GM12878 (cell line): ENCODE measurements around the gene ROR2. TPM values are rescaled to one million over a fixed set of nuclear protein-coding genes. Genes with fewer than 3 reads are reported as not detected.

Source experiments
- ATAC-seq: fragments of 200-7000 bp; cut with Tn5 transposase; 3 replicates; pipeline ENCODE4 v1.9.1; 2020; ENCODE audit warnings: mild to moderate bottlenecking, moderate library complexity
- BruUV-seq: library from RNA; stranded (reverse); fragments of 400-500 nt; replicated peaks from 2 replicates; lab custom pipeline; 2021; lab: Mats Ljungman, UMichigan
- CTCF ChIA-PET: fragments of 300-600 bp; sonication (Branson Sonifier 250); formaldehyde crosslinking; extraction: SDS; loops from one replicate; lab custom pipeline; 2021; ENCODE audit warnings: inconsistent platforms; lab: Yijun Ruan, JAX
- POLR2A ChIA-PET: fragments of 350-600 bp; formaldehyde crosslinking; extraction: SDS; loops from one replicate; lab custom pipeline; 2021; ENCODE audit warnings: inconsistent platforms; lab: Charles Lee
- RAD21 ChIA-PET: fragments of 300-600 bp; sonication (Branson Sonifier 250); formaldehyde crosslinking; loops from one replicate; lab custom pipeline; 2023; ENCODE audit warnings: antibody characterized with exemption; ENCODE audit not compliant: unreplicated experiment; lab: Charles Lee
- SMC1A ChIA-PET: fragments of 300-600 bp; sonication (Branson Sonifier 250); formaldehyde crosslinking; loops from one replicate; lab custom pipeline; 2023; ENCODE audit not compliant: unreplicated experiment, uncharacterized antibody; lab: Charles Lee
- DNase-seq: peaks from one replicate; pipeline ENCODE4 v3.0.0-alpha.2; 2011; ENCODE audit warnings: low read depth, low spot score
- FAIRE-seq: peaks from 3 replicates; lab custom pipeline; 2011; peaks lifted over from hg19 to GRCh38; lab: Jason Lieb, UNC
- H2AFZ ChIP-seq: 2 replicates; pipeline ENCODE4 v1.6.0; 2011; ENCODE audit warnings: low read depth, low read length, control low read depth; ENCODE audit not compliant: control insufficient read depth
- H3K27ac ChIP-seq: 2 replicates; pipeline ENCODE4 v1.5.1; 2011; ENCODE audit warnings: control low read depth; ENCODE audit not compliant: control insufficient read depth, insufficient read depth
- H3K27me3 ChIP-seq, 2 experiments: replicated peaks in 1 of 2; 2 replicates each; pipeline versions ENCODE4 v1.6.0 to v1.6.1; 2011; ENCODE audit warnings: low read length in 1 of 2; ENCODE audit not compliant: control insufficient read depth in 2 of 2, insufficient read depth in 2 of 2
- H3K36me3 ChIP-seq, 2 experiments: 2 replicates each; pipeline ENCODE4 v1.5.1; 2011; ENCODE audit warnings: low read length in 1 of 2; ENCODE audit not compliant: control insufficient read depth in 2 of 2, insufficient read depth in 2 of 2
- H3K4me1 ChIP-seq: 2 replicates; pipeline ENCODE4 v1.6.1; 2011; ENCODE audit warnings: mild to moderate bottlenecking, low read length, moderate library complexity, mixed read lengths; ENCODE audit not compliant: control insufficient read depth, insufficient read depth
- H3K4me2 ChIP-seq: 2 replicates; pipeline ENCODE4 v1.6.0; 2011; ENCODE audit warnings: control low read depth; ENCODE audit not compliant: control insufficient read depth, insufficient read depth
- H3K4me3 ChIP-seq: fragments of 200-600 bp; sonication (generic); 2 replicates; pipeline ENCODE4 v1.5.1; 2016
- H3K79me2 ChIP-seq: 2 replicates; pipeline ENCODE4 v1.6.0; 2011; ENCODE audit warnings: low read length; ENCODE audit not compliant: control insufficient read depth, insufficient read depth
- H3K9ac ChIP-seq: 2 replicates; pipeline ENCODE4 v1.8.0; 2011; ENCODE audit warnings: low read length, control low read depth, mixed read lengths; ENCODE audit not compliant: control insufficient read depth, insufficient read depth
- H3K9me3 ChIP-seq: replicated peaks from 3 replicates; pipeline ENCODE4 v1.5.1; 2011; ENCODE audit warnings: mild to moderate bottlenecking, low read length; ENCODE audit not compliant: control insufficient read depth, insufficient read depth
- H4K20me1 ChIP-seq: 2 replicates; pipeline ENCODE4 v1.6.0; 2011; ENCODE audit not compliant: control insufficient read depth, insufficient read depth
- ATF7 ChIP-seq: fragments of 450-650 bp; IDR thresholded peaks from 2 replicates; pipeline ENCODE4 v1.6.1; 2016; ENCODE audit warnings: low read depth, mild to moderate bottlenecking
- BCL3 ChIP-seq: IDR thresholded peaks from 2 replicates; pipeline ENCODE4 v1.6.1; 2011; ENCODE audit warnings: borderline replicate concordance, low read depth, mild to moderate bottlenecking, moderate library complexity, low read length; ENCODE audit not compliant: insufficient read depth, poor library complexity, severe bottlenecking
- ELK1 ChIP-seq: IDR thresholded peaks from 2 replicates; pipeline ENCODE4 v1.6.1; 2012; ENCODE audit warnings: low read depth, low read length, improper control_type of control experiment
- GATAD2B ChIP-seq: fragments of 450-650 bp; conservative IDR thresholded peaks from 2 replicates; pipeline ENCODE4 v1.6.1; 2017; ENCODE audit warnings: low read depth, mild to moderate bottlenecking, moderate library complexity
- HSF1 ChIP-seq: fragments of 150-350 bp; IDR thresholded peaks from 2 replicates; pipeline ENCODE4 v1.6.1; 2014; ENCODE audit warnings: mild to moderate bottlenecking, low read depth, low read length
- MTA3 ChIP-seq: IDR thresholded peaks from 2 replicates; pipeline ENCODE4 v1.6.1; 2012; ENCODE audit warnings: low read length, inconsistent platforms, borderline replicate concordance
- MXI1 ChIP-seq: fragments of 150-350 bp; IDR thresholded peaks from 2 replicates; pipeline ENCODE4 v1.6.1; 2011; ENCODE audit warnings: low read depth, mild to moderate bottlenecking, inconsistent platforms, low read length, improper control_type of control experiment
- NFXL1 ChIP-seq: fragments of 450-650 bp; IDR thresholded peaks from 2 replicates; pipeline ENCODE4 v1.6.1; 2017; ENCODE audit warnings: antibody characterized with exemption, mild to moderate bottlenecking, borderline replicate concordance
- RAD21 ChIP-seq: IDR thresholded peaks from 2 replicates; pipeline ENCODE4 v1.6.1; 2011; ENCODE audit warnings: mild to moderate bottlenecking, low read depth, low read length, moderate library complexity; ENCODE audit not compliant: insufficient read depth
- RBBP5 ChIP-seq: fragments of 200-600 bp; sonication (generic); conservative IDR thresholded peaks from 2 replicates; pipeline ENCODE4 v1.6.1; 2016
- RCOR1 ChIP-seq: conservative IDR thresholded peaks from 2 replicates; pipeline ENCODE4 v1.6.1; 2012; ENCODE audit warnings: low read depth, low read length, improper control_type of control experiment
- RFX5 ChIP-seq: IDR thresholded peaks from 2 replicates; pipeline ENCODE4 v1.6.1; 2011; ENCODE audit warnings: low read depth, low read length, improper control_type of control experiment
- TAF1 ChIP-seq: IDR thresholded peaks from 2 replicates; pipeline ENCODE4 v1.6.1; 2011; ENCODE audit warnings: mild to moderate bottlenecking, low read depth, low read length, borderline replicate concordance
- ZNF207 ChIP-seq: fragments of 450-650 bp; IDR thresholded peaks from 2 replicates; pipeline ENCODE4 v1.6.1; 2014; ENCODE audit warnings: antibody characterized with exemption, mild to moderate bottlenecking, borderline replicate concordance
- ZSCAN29 ChIP-seq: fragments of 450-650 bp; IDR thresholded peaks from 2 replicates; pipeline ENCODE4 v1.6.1; 2017; ENCODE audit warnings: mild to moderate bottlenecking, moderate library complexity
- WGBS: methylation state at CpG from one replicate; pipeline ENCODE4 v1.1.6; 2016; ENCODE audit warnings: low lambda C conversion rate; ENCODE audit not compliant: insufficient replicate concordance, insufficient coverage; ENCODE audit errors: missing lambda C conversion rate; 5-methylcytosine and 5-hydroxymethylcytosine counted together
- in situ Hi-C: fragments of 300-500 bp; cut with MboI; formaldehyde crosslinking; loops from 9 replicates; pipeline ENCODE4 v1.14.3; 2018; ENCODE audit warnings: mixed read lengths
- intact Hi-C: fragments of 100-400 bp; cut with micrococcal nuclease; formaldehyde crosslinking; loops from one replicate; pipeline ENCODE4 v1.14.2; 2022; ENCODE audit not compliant: unreplicated experiment
- polyA plus RNA-seq, 11 experiments: library from polyadenylated mRNA; depleted of rRNA in 4 of 11; unstranded in 6 of 11; stranded (reverse) in 5 of 11; fragments of >200 nt; fragmentation: Nextera tagmentation in 4 of 11; fragmentation: Illumina TruSeq in 1 of 11; extraction: Ambion mirVana in 4 of 11; extraction: Trizol in 1 of 11; gene quantifications; 1 replicate in 1 of 11; 2 replicates in 10 of 11; pipeline versions ENCODE4 v1.2.1 to v1.2.3, GENCODE V29; 2011 to 2016; ENCODE audit warnings: inconsistent platforms in 2 of 11, missing spikeins in 2 of 11, low read depth in 1 of 11
- total RNA-seq, 4 experiments: library from RNA; depleted of rRNA in 3 of 4; stranded (reverse); fragments of >200 nt in 3 of 4; fragmentation: Illumina TruSeq in 1 of 4; extraction: Trizol in 1 of 4; gene quantifications; 2 replicates each; pipeline versions ENCODE4 v1.2.1 to v1.2.3, GENCODE V29; 2013 to 2021

Gene ROR2
- total and polyA plus RNA-seq, 10 of the 15 experiments (the other 5 are each of a cell fraction or from before 2014, with no cell fraction given) = 0.03 to 0.05 TPM; not detected in 8

DNA sequence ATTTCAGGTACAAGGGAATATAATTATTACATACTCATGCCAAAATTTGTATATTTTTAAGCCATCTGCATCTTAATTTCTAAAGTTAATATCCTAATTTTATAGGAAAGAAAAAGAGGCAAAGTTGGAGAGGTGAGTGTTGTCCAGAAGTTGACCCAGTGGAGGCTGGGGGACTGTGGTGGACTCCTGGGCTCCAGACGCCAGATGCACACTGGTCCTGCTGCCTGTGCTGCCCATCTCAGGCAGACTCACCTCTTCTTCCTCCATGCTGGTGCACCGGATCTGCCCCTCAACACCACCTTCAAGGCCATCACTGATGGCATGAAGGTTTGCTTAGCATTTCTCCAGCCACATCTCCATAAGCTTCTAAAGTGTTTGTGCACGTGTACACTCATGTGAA lies 305.6 kb downstream of the ROR2 start:
- no TSS peak for BruUV-seq
- in situ Hi-C loops = no loop called here
- no peaks in the 10 kb centered on the region for H3K79me2 ChIP-seq
- H3K4me2 ChIP-seq = no peak overlapping the region
- no peaks in the 10 kb centered on the region for H3K36me3 ChIP-seq
- FAIRE-seq (no peak), DNase-seq (no peak), ATAC-seq (no peak)
- no peaks in the 10 kb centered on the region for H3K27me3 ChIP-seq
- ChIA-PET RAD21 (no interaction called here), SMC1A (interaction anchor here (0.6 kb wide), 1 partner anchor 71 kb away, joined by 3 read pairs; no protein-coding TSS in a partner anchor), CTCF (no interaction called here), POLR2A (no interaction called here)
- peaks cover 16% of the 10 kb centered on the region for H3K4me1 ChIP-seq
- WGBS = 58% methylated on average over 3 of the region's 3 CpGs
- no peaks in the 10 kb centered on the region for H4K20me1 ChIP-seq
- H3K27ac ChIP-seq = no peak overlapping the region
- H3K4me3 ChIP-seq = no peak overlapping the region
- no peaks in the 10 kb centered on the region; the same call in 2 of the 3 replicates for H3K9me3 ChIP-seq
- no peak overlapping the region for H3K9ac ChIP-seq
- TF ChIP-seq MXI1 (no peak), ZNF207 (no peak), HSF1 (no peak), RBBP5 (no peak), RCOR1 (no peak), ELK1 (no peak), GATAD2B (no peak), ZSCAN29 (no peak), NFXL1 (no peak), TAF1 (no peak), BCL3 (no peak), RFX5 (no peak), ATF7 (no peak), RAD21 (no peak), MTA3 (no peak)
- no peak overlapping the region for H2AFZ ChIP-seq
- intact Hi-C loops = no loop called here
